Liver (tissue), 9 donors: ENCODE results near the gene TMEM231. TPM values are rescaled to one million over a fixed set of nuclear protein-coding genes. Genes with fewer than 3 reads are reported as not detected.

Experiments used
- DNase-seq: peaks from one replicate; pipeline ENCODE4 v3.0.0-alpha.2; 2017; ENCODE audit warnings: low spot score
- H3K27ac ChIP-seq, 2 donors: one replicate each; pipeline ENCODE4 v1.7.0; 2013; ENCODE audit warnings: inconsistent platforms in 2 of 2, low read length in 2 of 2, control low read depth in 1 of 2, low read depth in 1 of 2, mild to moderate bottlenecking in 1 of 2
- H3K27me3 ChIP-seq, 4 donors: one replicate each; pipeline versions ENCODE4 v1.6.1 to v1.7.0; 2013; ENCODE audit warnings: low read length in 3 of 4, inconsistent platforms in 1 of 4, mild to moderate bottlenecking in 1 of 4, moderate library complexity in 1 of 4; ENCODE audit not compliant: control insufficient read depth in 4 of 4, insufficient read depth in 4 of 4
- H3K36me3 ChIP-seq, 4 donors: one replicate each; pipeline versions ENCODE4 v1.6.1 to v1.7.0; 2013; ENCODE audit warnings: low read length in 3 of 4, mild to moderate bottlenecking in 3 of 4, low read depth in 1 of 4, moderate library complexity in 1 of 4; ENCODE audit not compliant: control insufficient read depth in 4 of 4, insufficient read depth in 3 of 4
- H3K4me1 ChIP-seq, 4 donors: one replicate each; pipeline versions ENCODE4 v1.6.1 to v1.7.0; 2013; ENCODE audit warnings: low read length in 3 of 4, mild to moderate bottlenecking in 3 of 4, moderate library complexity in 1 of 4; ENCODE audit not compliant: control insufficient read depth in 4 of 4, insufficient read depth in 4 of 4
- H3K4me3 ChIP-seq, 3 donors: one replicate each; pipeline versions ENCODE4 v1.6.1 to v1.7.0; 2013; ENCODE audit warnings: low read length in 3 of 3, control low read depth in 1 of 3, low read depth in 1 of 3, mild to moderate bottlenecking in 1 of 3
- H3K9ac ChIP-seq, 2 donors: one replicate each; pipeline ENCODE4 v1.7.0; 2013; ENCODE audit warnings: low read length in 2 of 2, mild to moderate bottlenecking in 2 of 2, moderate library complexity in 2 of 2, control low read depth in 1 of 2, low read depth in 1 of 2
- H3K9me3 ChIP-seq, 4 donors: one replicate each; pipeline versions ENCODE4 v1.6.1 to v1.7.0; 2013; ENCODE audit warnings: low read length in 3 of 4; ENCODE audit not compliant: control insufficient read depth in 4 of 4
- EGR1 ChIP-seq, 2 donors: IDR thresholded peaks; 2 replicates each; pipeline ENCODE4 v1.6.1; 2016 to 2018; ENCODE audit warnings: antibody characterized with exemption in 2 of 2, low read depth in 2 of 2
- FOXA1 ChIP-seq: IDR thresholded peaks from 2 replicates; pipeline ENCODE4 v1.6.1; 2016; ENCODE audit warnings: antibody characterized with exemption
- FOXA2 ChIP-seq: IDR thresholded peaks from 2 replicates; pipeline ENCODE4 v1.6.1; 2016; ENCODE audit warnings: antibody characterized with exemption
- HNF4G ChIP-seq: IDR thresholded peaks from 2 replicates; pipeline ENCODE4 v1.6.1; 2016; ENCODE audit warnings: antibody characterized with exemption
- JUND ChIP-seq, 2 donors: IDR thresholded peaks; 2 replicates each; pipeline ENCODE4 v1.6.1; 2016; ENCODE audit warnings: antibody characterized with exemption in 2 of 2
- MAX ChIP-seq: IDR thresholded peaks from 2 replicates; pipeline ENCODE4 v1.6.1; 2016; ENCODE audit warnings: antibody characterized with exemption
- RAD21 ChIP-seq, 2 donors: IDR thresholded peaks; 2 replicates each; pipeline ENCODE4 v1.6.1; 2016; ENCODE audit warnings: antibody characterized with exemption in 2 of 2, mild to moderate bottlenecking in 2 of 2
- REST ChIP-seq: IDR thresholded peaks from 2 replicates; pipeline ENCODE4 v1.6.1; 2016; ENCODE audit warnings: antibody characterized with exemption, mild to moderate bottlenecking
- RXRA ChIP-seq, 2 donors: IDR thresholded peaks; 2 replicates each; pipeline ENCODE4 v1.6.1; 2017 to 2018; ENCODE audit warnings: antibody characterized with exemption in 2 of 2, mild to moderate bottlenecking in 1 of 2
- SP1 ChIP-seq: IDR thresholded peaks from 2 replicates; pipeline ENCODE4 v1.6.1; 2018; ENCODE audit warnings: antibody characterized with exemption, mild to moderate bottlenecking
- TAF1 ChIP-seq: conservative IDR thresholded peaks from 2 replicates; pipeline ENCODE4 v1.6.1; 2016; ENCODE audit warnings: antibody characterized with exemption, mild to moderate bottlenecking
- YY1 ChIP-seq: IDR thresholded peaks from 2 replicates; pipeline ENCODE4 v1.6.1; 2016; ENCODE audit warnings: antibody characterized with exemption, mild to moderate bottlenecking
- WGBS: extraction: QIAGEN DNeasy Blood & Tissue Kit; methylation state at CpG from one replicate; pipeline ENCODE4 v1.1.7; 2013; 5-methylcytosine and 5-hydroxymethylcytosine counted together
- polyA plus RNA-seq, 2 donors: library from polyadenylated mRNA; stranded (reverse) in 1 of 2; unstranded in 1 of 2; fragments of 200-250 nt in 1 of 2; fragments of >200 nt in 1 of 2; fragmentation: Nextera tagmentation in 1 of 2; extraction: Ambion mirVana in 1 of 2; gene quantifications; one replicate each; pipeline versions ENCODE4 v1.2.1 to v1.2.3, GENCODE V29; 2013 to 2015
- total RNA-seq, 2 donors: library from RNA; depleted of rRNA; stranded (reverse); fragments of >200 nt; gene quantifications; one replicate each; pipeline ENCODE4 v1.2.3, GENCODE V29; 2014
- TF ChIP-seq, protein P1 (sequence below): IDR thresholded peaks from 2 replicates; pipeline ENCODE4 v1.6.1; 2016; ENCODE audit warnings: antibody characterized with exemption
- TF ChIP-seq, protein P2 (sequence below): IDR thresholded peaks from 2 replicates; pipeline ENCODE4 v1.6.1; 2016; ENCODE audit warnings: antibody characterized with exemption
- TF ChIP-seq, protein P3 (sequence below): fragments of 150-350 bp; IDR thresholded peaks from 2 replicates; pipeline ENCODE4 v1.5.1; 2017; ENCODE audit warnings: improper control_type of control experiment, low read depth, low read length; ENCODE audit not compliant: missing input control
- donor health status: healthy.
- donor health status: healthy.
- donor health status: healthy.
- donor health status: healthy.
- donor health status: healthy.

TMEM231 gene
- total and polyA plus RNA-seq, 4 donors: 0.60 to 2.1 (median 2.0) TPM

- peak overlapping the region in 1 of 3 donors; percentile 21 for H3K4me3 ChIP-seq
- DNase-seq: no peak
- H3K4me1 ChIP-seq: peaks cover 2 to 7% (median 5%) of the 10 kb centered on the region in 4 donors
- no peak overlapping the region for H3K9ac ChIP-seq
- H3K9me3 ChIP-seq: no peaks in the 10 kb centered on the region
- TF ChIP-seq REST (no peak), FOXA1 (no peak), YY1 (no peak), MAX (no peak), TAF1 (no peak), SP1 (no peak), RXRA (IDR thresholded peaks at IDR 0.05) (no peak), HNF4G (no peak), RAD21 (IDR thresholded peaks at IDR 0.05) (no peak), FOXA2 (no peak), EGR1 (IDR thresholded peaks at IDR 0.05; ENCODE audit: low read depth in 2 of 2) (no peak), JUND (IDR thresholded peaks at IDR 0.05) (no peak)
- TF ChIP-seq, protein P1, sequence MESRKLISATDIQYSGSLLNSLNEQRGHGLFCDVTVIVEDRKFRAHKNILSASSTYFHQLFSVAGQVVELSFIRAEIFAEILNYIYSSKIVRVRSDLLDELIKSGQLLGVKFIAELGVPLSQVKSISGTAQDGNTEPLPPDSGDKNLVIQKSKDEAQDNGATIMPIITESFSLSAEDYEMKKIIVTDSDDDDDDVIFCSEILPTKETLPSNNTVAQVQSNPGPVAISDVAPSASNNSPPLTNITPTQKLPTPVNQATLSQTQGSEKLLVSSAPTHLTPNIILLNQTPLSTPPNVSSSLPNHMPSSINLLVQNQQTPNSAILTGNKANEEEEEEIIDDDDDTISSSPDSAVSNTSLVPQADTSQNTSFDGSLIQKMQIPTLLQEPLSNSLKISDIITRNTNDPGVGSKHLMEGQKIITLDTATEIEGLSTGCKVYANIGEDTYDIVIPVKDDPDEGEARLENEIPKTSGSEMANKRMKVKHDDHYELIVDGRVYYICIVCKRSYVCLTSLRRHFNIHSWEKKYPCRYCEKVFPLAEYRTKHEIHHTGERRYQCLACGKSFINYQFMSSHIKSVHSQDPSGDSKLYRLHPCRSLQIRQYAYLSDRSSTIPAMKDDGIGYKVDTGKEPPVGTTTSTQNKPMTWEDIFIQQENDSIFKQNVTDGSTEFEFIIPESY: no peak
- TF ChIP-seq, protein P2, sequence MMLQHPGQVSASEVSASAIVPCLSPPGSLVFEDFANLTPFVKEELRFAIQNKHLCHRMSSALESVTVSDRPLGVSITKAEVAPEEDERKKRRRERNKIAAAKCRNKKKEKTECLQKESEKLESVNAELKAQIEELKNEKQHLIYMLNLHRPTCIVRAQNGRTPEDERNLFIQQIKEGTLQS: no peak
- TF ChIP-seq, protein P3, sequence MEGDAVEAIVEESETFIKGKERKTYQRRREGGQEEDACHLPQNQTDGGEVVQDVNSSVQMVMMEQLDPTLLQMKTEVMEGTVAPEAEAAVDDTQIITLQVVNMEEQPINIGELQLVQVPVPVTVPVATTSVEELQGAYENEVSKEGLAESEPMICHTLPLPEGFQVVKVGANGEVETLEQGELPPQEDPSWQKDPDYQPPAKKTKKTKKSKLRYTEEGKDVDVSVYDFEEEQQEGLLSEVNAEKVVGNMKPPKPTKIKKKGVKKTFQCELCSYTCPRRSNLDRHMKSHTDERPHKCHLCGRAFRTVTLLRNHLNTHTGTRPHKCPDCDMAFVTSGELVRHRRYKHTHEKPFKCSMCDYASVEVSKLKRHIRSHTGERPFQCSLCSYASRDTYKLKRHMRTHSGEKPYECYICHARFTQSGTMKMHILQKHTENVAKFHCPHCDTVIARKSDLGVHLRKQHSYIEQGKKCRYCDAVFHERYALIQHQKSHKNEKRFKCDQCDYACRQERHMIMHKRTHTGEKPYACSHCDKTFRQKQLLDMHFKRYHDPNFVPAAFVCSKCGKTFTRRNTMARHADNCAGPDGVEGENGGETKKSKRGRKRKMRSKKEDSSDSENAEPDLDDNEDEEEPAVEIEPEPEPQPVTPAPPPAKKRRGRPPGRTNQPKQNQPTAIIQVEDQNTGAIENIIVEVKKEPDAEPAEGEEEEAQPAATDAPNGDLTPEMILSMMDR: no peak
- no peaks in the 10 kb centered on the region for H3K36me3 ChIP-seq
- H3K27ac ChIP-seq: no peak overlapping the region
- H3K27me3 ChIP-seq: no peaks in the 10 kb centered on the region
- 9% methylated on average over 26 of the region's 26 CpGs for WGBS
These were observed 61.4 kb downstream of the TMEM231 start for GRCh38 chr16:75494661-75495075.

- DNase-seq: no peak
These were observed 61.9 kb downstream of the TMEM231 start for GRCh38 chr16:75494184-75494583.

More at GRCh38 chr16:75494184-75494583, 61.9 kb downstream of the TMEM231 start:
- no peak overlapping the region for H3K27ac ChIP-seq
- no peak overlapping the region for H3K9ac ChIP-seq
- H3K4me3 ChIP-seq: no peak overlapping the region
- TF ChIP-seq FOXA1 (no peak), RXRA (IDR thresholded peaks at IDR 0.05) (no peak), JUND (IDR thresholded peaks at IDR 0.05) (no peak), HNF4G (no peak)
- TF ChIP-seq, protein P3: no peak
- no peaks in the 10 kb centered on the region for H3K9me3 ChIP-seq
- WGBS: 70% methylated on average over 5 of the region's 5 CpGs
- no peaks in the 10 kb centered on the region for H3K36me3 ChIP-seq
- no peaks in the 10 kb centered on the region for H3K27me3 ChIP-seq
- H3K4me1 ChIP-seq: peaks cover 2 to 7% (median 5%) of the 10 kb centered on the region in 4 donors
